ENCODE measurements around the gene ZNRF4.

Gene ZNRF4

DNA sequence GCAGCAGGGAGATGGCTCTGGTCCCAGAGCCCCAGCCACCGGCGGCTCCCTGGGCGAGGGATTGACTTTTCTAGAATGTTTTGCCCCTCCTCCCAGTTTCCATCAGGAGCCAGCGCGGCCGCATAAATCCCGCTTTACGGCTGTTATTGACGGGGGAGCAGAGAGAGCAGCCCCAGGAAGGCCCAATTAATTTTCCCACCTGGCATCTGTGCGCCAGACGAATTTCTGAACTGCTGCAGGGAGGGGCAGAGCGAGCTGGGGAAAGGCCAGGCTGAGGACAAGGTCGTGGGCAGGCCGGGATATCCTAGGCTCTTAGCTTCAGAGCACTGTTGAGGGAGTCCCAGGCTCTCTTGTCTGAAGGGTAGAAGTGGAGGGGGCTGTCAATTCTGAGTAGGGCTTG lies 24.7 kb downstream of the ZNRF4 start:
- CTCF ChIA-PET, result interaction anchor here (0.6 to 0.8 kb wide), 4 partner anchors 84 to 607 kb away, joined by 4 to 5 read pairs (median 4); no protein-coding TSS in a partner anchor

GRCh38 chr19:5480427-5480836 lies 25.2 kb downstream of the ZNRF4 start:
- Histone ChIP-seq H3K9me3 (ENCODE audit: control insufficient read depth, insufficient read depth, low read depth, low read length) (no peaks in the 10 kb centered on the region), H3K27ac (ENCODE audit: extremely low read depth, low read depth, low read length) (no peak overlapping the region), H3K4me1 (ENCODE audit: control insufficient read depth, insufficient read depth, low read length) (no peaks in the 10 kb centered on the region), H3K36me3 (ENCODE audit: control insufficient read depth in 2 of 2, insufficient read depth in 1 of 2, low read length in 2 of 2) (no peaks in the 10 kb centered on the region), H3K4me3 (ENCODE audit: low read depth, low read length) (no peak overlapping the region)
- CTCF ChIA-PET, result interaction anchor here (0.6 to 0.8 kb wide), 4 partner anchors 84 to 607 kb away, joined by 4 to 5 read pairs (median 4); no protein-coding TSS in a partner anchor
- POLR2A ChIA-PET, result no interaction called here
- TF ChIP-seq ZNF423 (tag by site-specific recombination; IDR thresholded peaks at IDR 0.05) (no peak), IKZF3 (tag by site-specific recombination; IDR thresholded peaks at IDR 0.05) (no peak), ZNF707 (tag by site-specific recombination; IDR thresholded peaks at IDR 0.05) (no peak), ZNF174 (tag by site-specific recombination; IDR thresholded peaks at IDR 0.05) (no peak), ZNF530 (tag by site-specific recombination; IDR thresholded peaks at IDR 0.05; ENCODE audit: low read depth) (no peak), ZSCAN23 (tag by site-specific recombination; IDR thresholded peaks at IDR 0.05) (no peak), SCRT1 (tag by site-specific recombination; IDR thresholded peaks at IDR 0.05; ENCODE audit: borderline replicate concordance) (no peak), ZNF549 (tag by site-specific recombination; IDR thresholded peaks at IDR 0.05) (no peak), ZNF791 (tag by site-specific recombination; IDR thresholded peaks at IDR 0.05) (no peak), SP7 (tag by site-specific recombination; IDR thresholded peaks at IDR 0.05) (0 out of 2 replicates have a peak, but pooled peaks have one; percentile 31), KLF16 (tag by site-specific recombination; IDR thresholded peaks at IDR 0.05) (no peak), ZNF10 (tag by site-specific recombination; IDR thresholded peaks at IDR 0.05) (no peak), ZFHX2 (tag by site-specific recombination; conservative IDR thresholded peaks at IDR 0.05) (peak; percentile 17; the same call in 1 of the 2 replicates), ZNF341 (tag by site-specific recombination; IDR thresholded peaks at IDR 0.05; ENCODE audit: low read depth) (peak; percentile 62), ZNF214 (tag by site-specific recombination; IDR thresholded peaks at IDR 0.05; ENCODE audit: borderline replicate concordance) (no peak), AEBP2 (tag by site-specific recombination; IDR thresholded peaks at IDR 0.05; ENCODE audit: borderline replicate concordance) (no peak), ZNF16 (tag by site-specific recombination; IDR thresholded peaks at IDR 0.05; ENCODE audit: low read depth) (peak; percentile 97), ZNF184 (tag by site-specific recombination; IDR thresholded peaks at IDR 0.05) (no peak), ZNF580 (tag by site-specific recombination; IDR thresholded peaks at IDR 0.05) (peak; percentile 86)
- TF ChIP-seq, protein P1, sequence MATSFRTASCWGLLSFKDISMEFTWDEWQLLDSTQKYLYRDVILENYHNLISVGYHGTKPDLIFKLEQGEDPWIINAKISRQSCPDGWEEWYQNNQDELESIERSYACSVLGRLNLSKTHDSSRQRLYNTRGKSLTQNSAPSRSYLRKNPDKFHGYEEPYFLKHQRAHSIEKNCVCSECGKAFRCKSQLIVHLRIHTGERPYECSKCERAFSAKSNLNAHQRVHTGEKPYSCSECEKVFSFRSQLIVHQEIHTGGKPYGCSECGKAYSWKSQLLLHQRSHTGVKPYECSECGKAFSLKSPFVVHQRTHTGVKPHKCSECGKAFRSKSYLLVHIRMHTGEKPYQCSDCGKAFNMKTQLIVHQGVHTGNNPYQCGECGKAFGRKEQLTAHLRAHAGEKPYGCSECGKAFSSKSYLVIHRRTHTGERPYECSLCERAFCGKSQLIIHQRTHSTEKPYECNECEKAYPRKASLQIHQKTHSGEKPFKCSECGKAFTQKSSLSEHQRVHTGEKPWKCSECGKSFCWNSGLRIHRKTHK (tag by site-specific recombination; IDR thresholded peaks at IDR 0.05), result no peak

More for the DNA sequence above, 24.7 kb downstream of the ZNRF4 start:
- no peak overlapping the region for H3K27ac ChIP-seq (ENCODE audit: extremely low read depth, low read depth, low read length)
- no peaks in the 10 kb centered on the region for H3K4me1 ChIP-seq (ENCODE audit: control insufficient read depth, insufficient read depth, low read length)
- no peak overlapping the region for H3K4me3 ChIP-seq (ENCODE audit: low read depth, low read length)
- no peak for TF ChIP-seq ZNF354C (tag by site-specific recombination; IDR thresholded peaks at IDR 0.05; ENCODE audit: borderline replicate concordance, low read depth)
- TF ChIP-seq ZNF121 (tag by site-specific recombination; IDR thresholded peaks at IDR 0.05), result no peak
- TF ChIP-seq ZNF37A (tag by site-specific recombination; IDR thresholded peaks at IDR 0.05), result no peak
- no peak for TF ChIP-seq ZNF544 (tag by site-specific recombination; IDR thresholded peaks at IDR 0.05)
- TF ChIP-seq, protein P2, sequence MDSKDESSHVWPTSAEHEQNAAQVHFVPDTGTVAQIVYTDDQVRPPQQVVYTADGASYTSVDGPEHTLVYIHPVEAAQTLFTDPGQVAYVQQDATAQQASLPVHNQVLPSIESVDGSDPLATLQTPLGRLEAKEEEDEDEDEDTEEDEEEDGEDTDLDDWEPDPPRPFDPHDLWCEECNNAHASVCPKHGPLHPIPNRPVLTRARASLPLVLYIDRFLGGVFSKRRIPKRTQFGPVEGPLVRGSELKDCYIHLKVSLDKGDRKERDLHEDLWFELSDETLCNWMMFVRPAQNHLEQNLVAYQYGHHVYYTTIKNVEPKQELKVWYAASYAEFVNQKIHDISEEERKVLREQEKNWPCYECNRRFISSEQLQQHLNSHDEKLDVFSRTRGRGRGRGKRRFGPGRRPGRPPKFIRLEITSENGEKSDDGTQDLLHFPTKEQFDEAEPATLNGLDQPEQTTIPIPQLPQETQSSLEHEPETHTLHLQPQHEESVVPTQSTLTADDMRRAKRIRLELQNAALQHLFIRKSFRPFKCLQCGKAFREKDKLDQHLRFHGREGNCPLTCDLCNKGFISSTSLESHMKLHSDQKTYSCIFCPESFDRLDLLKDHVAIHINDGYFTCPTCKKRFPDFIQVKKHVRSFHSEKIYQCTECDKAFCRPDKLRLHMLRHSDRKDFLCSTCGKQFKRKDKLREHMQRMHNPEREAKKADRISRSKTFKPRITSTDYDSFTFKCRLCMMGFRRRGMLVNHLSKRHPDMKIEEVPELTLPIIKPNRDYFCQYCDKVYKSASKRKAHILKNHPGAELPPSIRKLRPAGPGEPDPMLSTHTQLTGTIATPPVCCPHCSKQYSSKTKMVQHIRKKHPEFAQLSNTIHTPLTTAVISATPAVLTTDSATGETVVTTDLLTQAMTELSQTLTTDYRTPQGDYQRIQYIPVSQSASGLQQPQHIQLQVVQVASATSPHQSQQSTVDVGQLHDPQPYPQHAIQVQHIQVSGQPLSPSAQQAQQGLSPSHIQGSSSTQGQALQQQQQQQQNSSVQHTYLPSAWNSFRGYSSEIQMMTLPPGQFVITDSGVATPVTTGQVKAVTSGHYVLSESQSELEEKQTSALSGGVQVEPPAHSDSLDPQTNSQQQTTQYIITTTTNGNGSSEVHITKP (tag by site-specific recombination; IDR thresholded peaks at IDR 0.05), result no peak
- TF ChIP-seq ZNF175 (tag by site-specific recombination; IDR thresholded peaks at IDR 0.05), result no peak
- TF ChIP-seq ZNF837 (tag by site-specific recombination; IDR thresholded peaks at IDR 0.05), result no peak
- TF ChIP-seq ZNF2 (tag by site-specific recombination; IDR thresholded peaks at IDR 0.05), result no peak
- TF ChIP-seq ZNF621 (tag by site-specific recombination; IDR thresholded peaks at IDR 0.05), result no peak
- TF ChIP-seq GFI1B (tag by site-specific recombination; IDR thresholded peaks at IDR 0.05), result no peak
- TF ChIP-seq ZNF580 (tag by site-specific recombination; IDR thresholded peaks at IDR 0.05), result no peak
- no peak for TF ChIP-seq ZNF555 (tag by site-specific recombination; conservative IDR thresholded peaks at IDR 0.05)
- no peak for TF ChIP-seq ZNF785 (tag by site-specific recombination; IDR thresholded peaks at IDR 0.05)
- no peak for TF ChIP-seq ZNF777 (tag by site-specific recombination; IDR thresholded peaks at IDR 0.05; ENCODE audit: borderline replicate concordance)
- no peak for TF ChIP-seq ZNF341 (tag by site-specific recombination; IDR thresholded peaks at IDR 0.05; ENCODE audit: low read depth)
- no peak for TF ChIP-seq ZNF677 (tag by site-specific recombination; IDR thresholded peaks at IDR 0.05)
- TF ChIP-seq SCRT1 (tag by site-specific recombination; IDR thresholded peaks at IDR 0.05; ENCODE audit: borderline replicate concordance), result no peak
- TF ChIP-seq ZXDB (tag by site-specific recombination; IDR thresholded peaks at IDR 0.05), result no peak
- no peaks in the 10 kb centered on the region for H3K9me3 ChIP-seq (ENCODE audit: control insufficient read depth, insufficient read depth, low read depth, low read length)
- no peaks in the 10 kb centered on the region for H3K36me3 ChIP-seq (ENCODE audit: control insufficient read depth in 2 of 2, insufficient read depth in 1 of 2, low read length in 2 of 2)
- POLR2A ChIA-PET, result no interaction called here

Measured in HEK293 (cell line).